DND-41 (cell line): Measurements from ENCODE around the gene MCF2L.

ENCODE experiments used
- CTCF ChIP-seq: IDR thresholded peaks from 2 replicates; pipeline ENCODE4 v1.5.1; 2012; ENCODE audit warnings: borderline replicate concordance, low read length, moderate library complexity, mild to moderate bottlenecking; ENCODE audit not compliant: poor library complexity, severe bottlenecking; ENCODE audit errors: extremely low read depth
- EZH2 ChIP-seq: IDR thresholded peaks from 3 replicates; pipeline ENCODE4 v1.6.1; 2012; ENCODE audit warnings: borderline replicate concordance, low read depth, mild to moderate bottlenecking, moderate library complexity, low read length, inconsistent platforms; ENCODE audit not compliant: severe bottlenecking

- TF ChIP-seq CTCF (no peak), EZH2 (no peak)
Observed at GRCh38 chr13:112972258-112972657, 3.2 kb downstream of the MCF2L start.
